Inflammatory macrophage treated with lipopolysaccharide for 1 hour (primary cell): ENCODE results near the gene PROSER2.
"Not testable (repeated sequence)": the region's sequence is repeated elsewhere in the genome, so short reads cannot be mapped to it uniquely, and the experiment has no call there.

ENCODE experiments used
- DNase-seq, 2 donors: peaks; one replicate each; pipeline ENCODE4 v3.0.0-alpha.2; 2020 to 2022

Gene PROSER2

GRCh38 chr10:11886851-11887250, 63.7 kb downstream of the PROSER2 start:
- no peak for DNase-seq

GRCh38 chr10:11887381-11888227, 64.4 kb downstream of the PROSER2 start:
- no peak for DNase-seq

- not testable (repeated sequence) for DNase-seq
These were observed 66.1 kb downstream of the PROSER2 start for GRCh38 chr10:11889263-11889662.

- DNase-seq = no peak
These were observed 68.8 kb downstream of the PROSER2 start for GRCh38 chr10:11891776-11892486.

GRCh38 chr10:11893749-11894278, 70.7 kb downstream of the PROSER2 start:
- DNase-seq = no peak

- DNase-seq = no peak
These were observed 71.4 kb downstream of the PROSER2 start for GRCh38 chr10:11894381-11895107.

GRCh38 chr10:11895108-11895466, 71.9 kb downstream of the PROSER2 start:
- DNase-seq = no peak

GRCh38 chr10:11895598-11895997, 72.4 kb downstream of the PROSER2 start:
- no peak for DNase-seq

GRCh38 chr10:11896549-11897200, 73.5 kb downstream of the PROSER2 start:
- no peak for DNase-seq

- no peak for DNase-seq
These were observed 74.8 kb downstream of the PROSER2 start for GRCh38 chr10:11898033-11898371.

GRCh38 chr10:11898372-11899066, 75.4 kb downstream of the PROSER2 start:
- DNase-seq = no peak

- DNase-seq = no peak
These were observed 76.1 kb downstream of the PROSER2 start for GRCh38 chr10:11899067-11899876.

GRCh38 chr10:11901036-11901301, 77.8 kb downstream of the PROSER2 start:
- no peak for DNase-seq

- DNase-seq = no peak
These were observed 78.3 kb downstream of the PROSER2 start for GRCh38 chr10:11901454-11901832.

- no peak for DNase-seq
These were observed 78.8 kb downstream of the PROSER2 start for GRCh38 chr10:11901833-11902475.

GRCh38 chr10:11902646-11903045, 79.5 kb downstream of the PROSER2 start:
- no peak for DNase-seq

- no peak for DNase-seq
These were observed 83.6 kb downstream of the PROSER2 start for GRCh38 chr10:11906714-11907113.

- no peak for DNase-seq
These were observed 84.8 kb downstream of the PROSER2 start for GRCh38 chr10:11907914-11908313.

- no peak for DNase-seq
These were observed 85.4 kb downstream of the PROSER2 start for GRCh38 chr10:11908536-11908935.

- no peak for DNase-seq
These were observed 85.8 kb downstream of the PROSER2 start for GRCh38 chr10:11908991-11909390.

GRCh38 chr10:11909618-11910017, 86.5 kb downstream of the PROSER2 start:
- no peak for DNase-seq
